Measurements from ENCODE around the gene GYS1. TPM values are rescaled to one million over a fixed set of nuclear protein-coding genes. Genes with fewer than 3 reads are reported as not detected.
"Not testable (repeated sequence)": the region's sequence is repeated elsewhere in the genome, so short reads cannot be mapped to it uniquely, and the experiment has no call there.

GYS1 gene
- total RNA-seq, 2 donors from 2014 or later, result 21.6 to 24.2 TPM

DNA sequence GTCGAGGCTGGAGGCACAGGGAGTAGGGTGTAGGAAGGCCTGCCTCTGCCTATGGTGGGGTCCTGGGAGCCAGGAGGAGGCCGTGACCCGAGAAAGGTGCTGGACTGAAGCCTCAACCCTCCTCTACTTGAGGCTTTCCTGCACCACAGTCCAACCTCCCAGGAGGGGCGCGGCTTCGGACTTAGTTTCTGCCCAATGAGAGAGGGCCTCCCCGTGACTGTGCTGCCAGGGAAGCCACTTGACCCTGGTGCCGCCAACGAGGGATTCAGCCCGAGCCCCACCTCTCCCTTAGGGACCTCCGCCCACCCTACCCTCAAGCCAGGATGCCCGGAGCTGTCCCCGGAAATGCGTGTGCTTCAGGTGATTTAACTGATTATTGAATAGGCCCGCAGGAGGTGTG, 31.1 kb upstream of the GYS1 start, which contains the start of gene CGB3:
Gene CGB3, minus strand, starts transcription at position 101 of the 400 bp plus-strand sequence. CDS start 362 bp downstream, outside the sequence.
- not testable (repeated sequence) for H3K27ac Mint-ChIP-seq; DNase-seq; ATAC-seq; H3K36me3 Mint-ChIP-seq (ENCODE audit: low read depth); H3K4me3 Mint-ChIP-seq; H3K27me3 Mint-ChIP-seq; H3K9me3 ChIP-seq (ENCODE audit: control insufficient read depth, low read length, poor library complexity, severe bottlenecking)
- H3K4me1 Mint-ChIP-seq, result peaks cover 13% of the 10 kb centered on the region

DNA sequence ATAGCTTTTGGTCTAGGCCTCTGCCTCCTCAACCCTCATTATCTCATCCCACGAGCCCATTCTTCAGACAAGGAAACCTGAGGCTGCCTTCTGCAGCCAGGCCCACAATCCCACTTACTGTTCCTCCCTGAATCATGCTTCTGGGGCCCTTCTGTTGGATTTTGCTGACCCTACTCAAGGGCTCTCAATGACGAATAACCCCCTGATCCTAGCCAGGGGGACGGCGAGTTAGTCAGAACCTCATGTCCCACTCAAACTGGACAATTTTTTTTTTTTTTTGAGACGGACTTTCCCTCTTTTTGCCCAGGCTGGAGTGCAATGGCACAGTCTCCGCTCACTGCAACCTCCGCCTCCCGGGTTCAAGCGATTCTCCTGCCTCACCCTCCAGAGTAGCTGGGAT, 29.0 kb upstream of the GYS1 start:
- Mint-ChIP-seq H3K27ac (no peak overlapping the region), H3K36me3 (ENCODE audit: low read depth) (no peaks in the 10 kb centered on the region), H3K4me1 (peaks cover 22% of the 10 kb centered on the region), H3K4me3 (no peak overlapping the region), H3K27me3 (peaks cover 9% of the 10 kb centered on the region)
- no peaks in the 10 kb centered on the region for H3K9me3 ChIP-seq (ENCODE audit: control insufficient read depth, low read length, poor library complexity, severe bottlenecking)
- DNase-seq (no peak), ATAC-seq (no peak)

DNA sequence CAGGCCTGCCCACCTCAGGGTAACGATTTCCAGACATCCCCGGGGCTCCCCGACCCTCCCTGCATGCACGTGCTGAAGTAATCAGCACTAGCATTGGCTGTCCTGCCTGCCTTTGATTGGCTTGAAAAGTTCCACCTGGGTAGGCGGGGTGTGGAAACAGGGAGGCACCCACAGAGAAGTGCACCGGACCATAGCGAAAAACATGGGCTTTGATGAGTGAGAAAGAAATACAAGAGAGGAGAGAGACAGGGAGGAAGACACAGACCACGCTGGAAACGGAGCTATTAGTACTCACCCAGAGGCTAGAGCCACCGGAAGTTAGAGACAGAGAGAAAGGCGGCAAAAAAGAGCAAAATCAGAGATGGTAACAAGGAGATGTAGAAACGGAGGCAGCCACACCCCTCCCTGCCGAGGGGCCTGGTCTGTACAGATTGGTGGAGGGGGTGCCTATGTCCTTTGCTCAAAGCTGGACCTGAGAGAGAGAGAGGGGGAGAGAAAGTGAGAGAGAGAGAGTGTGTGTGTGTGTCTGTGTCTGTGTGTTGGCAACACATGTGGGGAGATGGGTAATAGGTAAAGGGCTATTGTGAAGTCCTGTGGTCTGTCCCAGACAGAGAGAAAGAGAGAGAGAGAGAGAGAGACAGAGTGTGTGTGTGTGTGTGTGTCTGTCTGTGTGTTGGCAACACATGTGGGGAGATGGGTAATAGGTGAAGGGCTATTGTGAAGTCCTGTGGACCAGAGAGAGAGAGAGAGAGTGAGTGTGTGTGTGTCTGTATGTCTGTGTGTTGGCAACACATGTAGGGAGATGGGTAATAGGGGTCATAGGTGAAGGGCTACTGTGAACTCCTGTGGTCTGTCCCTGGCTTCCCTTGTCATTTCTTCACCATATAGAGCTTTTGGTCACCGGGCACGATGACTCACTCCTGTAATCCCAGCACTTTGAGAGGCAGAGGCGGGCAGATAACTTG, 28.1 kb upstream of the GYS1 start:
- peaks cover 9% of the 10 kb centered on the region for H3K27me3 Mint-ChIP-seq
- H3K9me3 ChIP-seq (ENCODE audit: control insufficient read depth, low read length, poor library complexity, severe bottlenecking), result no peaks in the 10 kb centered on the region
- DNase-seq, result no peak
- peak overlapping the region; percentile 64 for H3K4me3 Mint-ChIP-seq
- peak overlapping the region; percentile 87 for H3K27ac Mint-ChIP-seq
- H3K4me1 Mint-ChIP-seq, result peaks cover 22% of the 10 kb centered on the region
- H3K36me3 Mint-ChIP-seq (ENCODE audit: low read depth), result no peaks in the 10 kb centered on the region
- no peak for ATAC-seq

DNA sequence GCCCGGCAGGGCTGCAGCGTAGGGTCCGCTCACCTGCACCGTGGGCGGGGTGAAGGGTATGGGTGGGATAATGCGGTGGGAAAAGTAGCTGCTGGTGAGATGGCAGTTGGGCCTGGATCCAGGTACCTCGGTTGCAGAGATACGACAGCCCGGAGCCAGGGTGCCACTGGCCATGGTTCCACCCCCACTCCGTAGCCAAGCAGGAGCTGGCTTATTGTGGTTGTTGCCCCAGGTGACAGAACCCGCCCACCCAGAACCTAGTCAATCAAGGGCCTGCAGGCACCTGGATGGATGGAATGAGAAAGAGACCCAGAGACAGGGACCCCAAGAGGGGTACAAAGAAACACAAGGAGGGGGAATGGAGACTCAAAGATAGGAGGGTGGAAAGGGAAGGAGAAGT, 27.2 kb upstream of the GYS1 start:
- no peak for DNase-seq
- H3K4me1 Mint-ChIP-seq, result peaks cover 22% of the 10 kb centered on the region
- no peaks in the 10 kb centered on the region for H3K9me3 ChIP-seq (ENCODE audit: control insufficient read depth, low read length, poor library complexity, severe bottlenecking)
- H3K27ac Mint-ChIP-seq, result no peak overlapping the region
- H3K4me3 Mint-ChIP-seq, result peak overlapping the region; percentile 55
- peaks cover 9% of the 10 kb centered on the region for H3K27me3 Mint-ChIP-seq
- no peaks in the 10 kb centered on the region for H3K36me3 Mint-ChIP-seq (ENCODE audit: low read depth)
- ATAC-seq, result no peak

DNA sequence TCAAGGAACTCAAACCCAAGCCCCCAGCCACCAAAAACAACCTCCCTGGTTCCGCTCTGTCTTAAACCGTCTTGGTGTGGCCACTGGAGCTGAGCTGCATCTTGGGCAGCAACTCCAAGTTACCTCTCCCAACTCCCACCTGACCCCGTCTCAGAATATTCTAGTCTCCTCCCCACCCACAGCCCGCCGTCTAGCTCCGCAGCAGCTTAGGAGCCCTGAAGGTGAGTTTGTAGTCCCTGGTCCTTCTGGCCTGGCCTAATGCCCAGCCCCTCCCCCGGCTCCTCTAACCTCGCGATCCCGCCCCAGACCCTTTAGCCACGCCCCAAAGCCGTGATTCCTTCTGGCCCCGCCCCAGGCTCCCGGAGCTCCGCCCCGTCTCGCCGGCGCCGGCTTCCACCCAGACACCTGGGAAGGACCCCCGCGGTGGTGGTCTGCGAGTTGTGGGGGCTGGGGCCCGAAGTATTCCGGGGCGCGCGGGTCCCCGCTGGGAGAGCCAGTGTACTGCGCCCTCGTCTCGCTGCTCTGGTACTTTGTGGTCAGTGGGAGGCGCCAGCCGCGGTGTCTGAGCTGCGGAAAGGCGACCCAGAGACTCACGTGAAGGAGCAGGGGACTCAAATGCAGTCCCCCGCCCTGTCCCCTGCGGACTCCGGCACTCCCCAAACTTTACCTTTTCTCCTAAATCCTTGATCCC, 26.3 kb upstream of the GYS1 start:
- DNase-seq (peak; percentile 47 to 60 (median 59)), ATAC-seq (peak; percentile 46)
- Mint-ChIP-seq H3K36me3 (ENCODE audit: low read depth) (no peaks in the 10 kb centered on the region), H3K4me3 (peak overlapping the region; percentile 94), H3K27me3 (peaks cover 9% of the 10 kb centered on the region), H3K4me1 (peaks cover 22% of the 10 kb centered on the region), H3K27ac (peak overlapping the region; percentile 73)
- no peaks in the 10 kb centered on the region for H3K9me3 ChIP-seq (ENCODE audit: control insufficient read depth, low read length, poor library complexity, severe bottlenecking)

DNA sequence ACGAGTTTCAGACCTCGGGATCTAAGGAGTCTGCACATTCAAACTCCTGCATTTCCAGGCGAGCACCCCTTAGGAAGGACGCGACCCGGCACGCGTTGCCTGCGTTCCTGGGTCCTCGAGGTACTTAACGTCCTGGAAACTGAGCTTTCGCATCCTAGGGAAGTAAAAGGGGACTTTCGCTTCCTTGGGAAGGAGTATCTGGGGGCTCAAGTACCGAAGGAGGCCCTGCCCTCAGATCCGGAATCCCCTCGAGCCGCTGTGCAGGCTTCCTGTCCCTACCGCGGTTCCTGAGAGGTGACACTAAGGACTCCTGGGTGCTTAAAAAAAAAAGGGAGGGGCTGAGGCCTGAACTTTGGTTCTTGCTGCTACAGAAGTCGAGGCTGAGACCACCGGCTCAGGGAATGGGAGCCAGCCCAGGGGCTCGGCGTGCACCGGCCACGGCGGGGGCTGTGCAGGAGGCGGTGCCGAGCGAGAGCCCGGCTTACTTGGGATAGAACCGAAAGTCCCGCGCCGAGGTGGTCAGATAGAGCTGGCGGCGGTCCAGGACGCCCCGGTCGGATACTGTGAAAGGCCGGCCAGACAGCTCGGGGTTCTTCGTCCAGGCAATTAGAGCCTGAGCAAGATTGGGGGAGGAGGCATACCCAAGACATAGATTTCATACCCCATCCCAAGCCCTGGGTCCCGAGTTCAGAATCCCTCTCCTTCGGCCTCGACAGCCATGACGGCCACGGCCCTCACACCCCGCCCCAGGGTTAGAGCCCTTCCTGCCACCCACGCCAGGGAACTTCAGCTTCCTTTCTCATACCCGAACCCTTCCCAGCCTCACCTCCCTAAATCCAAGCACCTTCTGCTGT, 25.5 kb upstream of the GYS1 start:
- not testable (repeated sequence) for H3K27me3 Mint-ChIP-seq; DNase-seq; ATAC-seq; H3K36me3 Mint-ChIP-seq (ENCODE audit: low read depth); H3K9me3 ChIP-seq (ENCODE audit: control insufficient read depth, low read length, poor library complexity, severe bottlenecking)
- peak overlapping the region; percentile 94 for H3K4me3 Mint-ChIP-seq
- peak overlapping the region; percentile 73 for H3K27ac Mint-ChIP-seq
- H3K4me1 Mint-ChIP-seq, result peaks cover 22% of the 10 kb centered on the region

DNA sequence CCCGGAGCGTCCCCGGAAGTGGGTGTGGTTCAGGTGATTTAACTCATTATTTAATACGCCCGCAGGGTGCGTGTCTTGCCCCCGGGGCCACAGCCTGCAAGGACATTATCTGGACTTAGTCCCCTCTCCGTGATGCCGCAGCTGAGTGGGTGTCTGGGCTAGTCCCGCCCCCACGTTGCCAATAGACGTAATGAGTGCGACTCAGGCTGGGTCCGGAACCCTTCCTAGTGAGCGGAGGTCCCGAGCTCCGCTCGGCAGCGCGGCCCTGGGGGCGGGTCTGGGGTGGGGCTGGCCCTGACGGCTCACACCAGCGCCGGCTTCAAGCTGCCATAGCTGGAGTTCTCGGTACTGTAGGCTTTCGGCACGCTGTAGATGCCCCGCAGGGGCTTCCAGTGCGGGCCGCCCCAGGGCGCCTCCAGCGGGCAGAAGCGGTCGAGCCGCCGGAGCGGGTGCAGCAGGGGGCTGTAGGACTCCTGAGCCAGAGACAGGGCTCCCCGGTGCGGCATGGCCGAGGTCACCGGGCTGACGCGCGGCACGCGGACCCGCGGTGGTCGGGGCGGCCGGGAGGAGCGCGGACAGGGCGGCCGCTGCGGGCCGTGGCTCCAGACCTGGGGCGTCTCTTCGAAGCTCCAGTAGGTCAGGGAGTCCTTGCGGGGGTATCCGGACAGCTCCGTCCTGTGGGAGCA, 24.7 kb upstream of the GYS1 start:
- Mint-ChIP-seq H3K27me3 (peaks cover 9% of the 10 kb centered on the region), H3K4me3 (peak overlapping the region; percentile 94), H3K4me1 (peaks cover 22% of the 10 kb centered on the region), H3K36me3 (ENCODE audit: low read depth) (no peaks in the 10 kb centered on the region), H3K27ac (no peak overlapping the region)
- DNase-seq (peak; percentile 58 to 62 (median 58)), ATAC-seq (peak; percentile 90)
- no peaks in the 10 kb centered on the region for H3K9me3 ChIP-seq (ENCODE audit: control insufficient read depth, low read length, poor library complexity, severe bottlenecking)

DNA sequence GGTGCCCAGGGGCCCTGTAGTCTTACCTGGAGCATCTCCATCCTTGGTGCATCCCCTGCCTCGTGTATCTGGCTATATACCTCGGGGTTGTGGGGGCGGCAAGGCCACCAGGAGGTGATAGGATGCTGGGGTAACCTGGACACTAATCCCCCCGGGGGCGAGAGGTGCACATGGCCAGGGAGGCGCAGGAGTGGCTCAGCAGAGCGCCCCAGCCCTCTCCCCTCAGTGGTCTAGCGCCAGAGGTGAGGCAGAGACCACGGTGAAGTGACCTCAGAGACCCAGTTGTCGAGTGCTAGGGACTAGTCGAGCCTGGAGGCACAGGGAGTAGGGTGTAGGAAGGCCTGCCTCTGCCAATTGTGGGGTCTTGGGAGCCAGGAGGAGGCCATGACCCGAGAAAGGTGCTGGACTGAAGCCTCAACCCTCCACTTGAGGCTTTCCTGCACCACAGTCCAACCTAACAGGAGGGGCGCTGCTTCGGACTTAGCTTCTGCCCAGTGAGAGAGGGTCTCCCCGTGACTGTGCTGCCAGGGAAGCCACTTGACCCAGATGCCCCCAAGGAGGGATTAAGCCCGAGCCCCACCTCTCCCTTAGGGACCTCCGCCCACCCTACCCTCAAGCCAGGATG, 24.0 kb upstream of the GYS1 start, which contains the start of gene LHB:
Gene LHB, minus strand, starts transcription at position 51 of the 625 bp plus-strand sequence. Its CDS starts 10 bp downstream, at position 41.
- H3K27me3 Mint-ChIP-seq, result peaks cover 9% of the 10 kb centered on the region
- no peaks in the 10 kb centered on the region for H3K36me3 Mint-ChIP-seq (ENCODE audit: low read depth)
- peaks cover 22% of the 10 kb centered on the region for H3K4me1 Mint-ChIP-seq
- ATAC-seq, result no peak
- peak within 1 kb of the TSS; percentile 94 for H3K4me3 Mint-ChIP-seq
- no peaks in the 10 kb centered on the region for H3K9me3 ChIP-seq (ENCODE audit: control insufficient read depth, low read length, poor library complexity, severe bottlenecking)
- no peak within 1 kb of the TSS for H3K27ac Mint-ChIP-seq
- DNase-seq, result no peak

DNA sequence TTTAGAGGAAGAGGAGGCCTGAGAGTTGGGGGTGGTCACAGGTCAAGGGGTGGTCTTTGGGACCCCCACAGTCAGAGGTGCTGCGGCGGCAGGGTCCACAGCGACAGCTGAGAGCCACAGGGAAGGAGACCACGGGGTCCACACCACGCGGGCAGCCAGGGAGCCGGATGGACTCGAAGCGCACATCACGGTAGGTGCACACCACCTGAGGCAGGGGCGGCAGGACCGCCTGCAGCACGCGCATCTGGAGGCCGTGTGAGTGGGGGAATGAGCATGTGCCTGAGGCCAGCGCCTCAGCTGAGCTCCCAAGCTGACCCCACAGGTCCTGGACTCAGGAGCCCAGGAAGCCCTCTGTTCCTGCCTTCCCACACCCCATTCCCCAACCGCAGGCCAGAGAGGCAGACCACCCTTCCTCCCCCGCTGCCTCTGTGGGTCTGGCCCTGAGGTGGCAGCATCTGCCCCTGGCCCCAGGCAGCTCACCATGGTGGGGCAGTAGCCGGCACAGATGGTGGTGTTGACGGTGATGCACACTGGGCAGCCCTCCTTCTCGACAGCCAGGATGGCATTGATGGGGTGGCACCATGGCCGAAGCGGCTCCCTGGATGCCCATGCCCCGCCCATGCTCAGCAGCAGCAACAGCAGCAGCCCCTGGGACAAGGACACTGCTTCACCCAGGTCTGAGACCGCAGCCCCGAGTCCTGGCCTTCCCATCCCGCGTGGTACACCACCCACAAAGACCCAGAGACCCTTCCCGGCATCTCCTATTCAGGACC, 23.1 kb upstream of the GYS1 start:
- H3K4me1 Mint-ChIP-seq, result peaks cover 19% of the 10 kb centered on the region
- H3K4me3 Mint-ChIP-seq, result no peak overlapping the region
- H3K9me3 ChIP-seq (ENCODE audit: control insufficient read depth, low read length, poor library complexity, severe bottlenecking), result no peaks in the 10 kb centered on the region
- DNase-seq (no peak), ATAC-seq (no peak)
- H3K27ac Mint-ChIP-seq, result no peak overlapping the region
- peaks cover 5% of the 10 kb centered on the region for H3K27me3 Mint-ChIP-seq
- H3K36me3 Mint-ChIP-seq (ENCODE audit: low read depth), result no peaks in the 10 kb centered on the region

DNA sequence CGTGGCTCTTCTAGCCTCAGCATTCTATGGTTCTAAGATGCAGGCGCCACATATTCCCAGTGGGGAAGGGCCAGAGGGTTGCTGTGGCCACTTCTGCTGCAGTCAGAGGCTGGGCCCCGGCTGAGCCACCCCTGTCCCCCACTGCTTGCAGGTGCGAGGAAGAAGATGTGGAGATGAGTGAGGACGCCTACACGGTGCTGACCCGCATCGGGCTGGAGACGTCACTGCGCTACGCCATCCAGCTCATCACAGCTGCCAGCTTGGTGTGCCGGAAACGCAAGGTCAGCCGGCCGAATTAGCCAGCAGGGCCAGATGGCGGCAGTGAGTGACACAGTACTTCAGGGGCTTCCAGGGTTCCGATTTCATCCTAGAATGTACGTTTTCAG, 21.8 kb upstream of the GYS1 start:
- no peak overlapping the region for H3K4me3 Mint-ChIP-seq
- peaks cover 11% of the 10 kb centered on the region for H3K4me1 Mint-ChIP-seq
- no peaks in the 10 kb centered on the region for H3K27me3 Mint-ChIP-seq
- no peak for DNase-seq
- peaks cover 2% of the 10 kb centered on the region for H3K36me3 Mint-ChIP-seq (ENCODE audit: low read depth)
- no peak overlapping the region for H3K27ac Mint-ChIP-seq
- no peak for ATAC-seq
- H3K9me3 ChIP-seq (ENCODE audit: control insufficient read depth, low read length, poor library complexity, severe bottlenecking), result no peaks in the 10 kb centered on the region

DNA sequence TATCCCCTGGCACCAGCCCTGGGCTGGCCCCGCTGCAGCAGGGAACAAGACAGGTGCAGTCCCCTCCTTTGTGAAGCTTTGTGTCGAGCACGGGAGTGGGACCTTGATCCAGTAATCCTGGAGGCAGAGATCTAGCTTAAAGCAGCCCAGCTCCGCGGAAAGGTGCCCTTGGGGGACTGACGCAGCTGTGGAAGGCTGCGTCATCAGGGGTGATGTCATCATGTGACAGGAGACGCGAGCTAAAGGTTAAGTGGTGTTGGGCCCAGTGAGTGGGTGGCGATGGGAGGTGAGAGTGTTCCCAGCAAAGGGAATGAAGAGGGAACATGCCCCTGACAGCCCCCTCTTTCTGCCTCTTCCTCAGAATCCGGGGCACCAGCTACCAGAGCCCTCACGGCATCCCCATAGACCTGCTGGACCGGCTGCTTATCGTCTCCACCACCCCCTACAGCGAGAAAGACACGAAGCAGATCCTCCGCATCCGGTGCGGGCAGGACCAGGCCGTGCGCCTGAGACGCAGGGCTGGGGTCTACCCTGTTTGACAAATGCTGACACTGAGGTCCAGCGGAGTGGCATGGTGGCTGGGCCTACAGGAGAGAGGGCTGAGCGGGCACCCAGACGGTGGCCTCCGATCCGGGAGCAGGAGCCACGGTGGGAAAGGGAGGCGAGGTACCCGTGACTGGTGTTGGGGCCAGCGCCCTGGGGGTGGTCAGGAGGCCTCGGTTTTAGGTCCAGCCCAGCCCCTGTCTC, 21.2 kb upstream of the GYS1 start:
- H3K4me1 Mint-ChIP-seq, result peaks cover 10% of the 10 kb centered on the region
- H3K27ac Mint-ChIP-seq, result no peak overlapping the region
- peaks cover 2% of the 10 kb centered on the region for H3K36me3 Mint-ChIP-seq (ENCODE audit: low read depth)
- H3K9me3 ChIP-seq (ENCODE audit: control insufficient read depth, low read length, poor library complexity, severe bottlenecking), result no peaks in the 10 kb centered on the region
- ATAC-seq (no peak), DNase-seq (no peak)
- no peak overlapping the region for H3K4me3 Mint-ChIP-seq
- H3K27me3 Mint-ChIP-seq, result no peaks in the 10 kb centered on the region

All from T-helper 17 cell (primary cell).